PC-9 (cell line): Measurements from ENCODE around the gene KCNH3. TPM values are rescaled to one million over a fixed set of nuclear protein-coding genes. Genes with fewer than 3 reads are reported as not detected.

Experiments used
- BruUV-seq: library from RNA; stranded (reverse); fragments of 400-500 nt; replicated peaks from 2 replicates; lab custom pipeline; 2021; lab: Mats Ljungman, UMichigan
- CTCF ChIA-PET: fragments of 300-600 bp; sonication (Branson Sonifier 250); formaldehyde crosslinking; loops from one replicate; lab custom pipeline; 2022; ENCODE audit warnings: antibody characterized with exemption; lab: Charles Lee
- POLR2A ChIA-PET: fragments of 300-600 bp; sonication (Branson Sonifier 250); formaldehyde crosslinking; loops from one replicate; lab custom pipeline; 2022; ENCODE audit warnings: antibody characterized with exemption; ENCODE audit not compliant: unreplicated experiment; lab: Charles Lee
- DNase-seq, 2 experiments: peaks; one replicate each; pipeline versions ENCODE4 v3.0.0 to v3.0.0-alpha.2; 2015 to 2022; ENCODE audit warnings: mixed read lengths in 1 of 2
- H2AFZ ChIP-seq: fragments of 200-600 bp; sonication (generic); 2 replicates; pipeline ENCODE4 v1.8.1; 2017; ENCODE audit warnings: antibody characterized with exemption
- H3F3A ChIP-seq: fragments of 200-600 bp; sonication (generic); 2 replicates; pipeline ENCODE4 v1.8.1; 2017; ENCODE audit warnings: antibody characterized with exemption, mild to moderate bottlenecking, low read depth; ENCODE audit not compliant: insufficient read depth
- H3K27ac ChIP-seq: fragments of 200-600 bp; sonication (generic); 2 replicates; pipeline ENCODE4 v1.6.1; 2016; ENCODE audit warnings: mixed run types
- H3K27me3 ChIP-seq: fragments of 200-600 bp; sonication (generic); 2 replicates; pipeline ENCODE4 v1.6.1; 2016; ENCODE audit warnings: low read depth, mixed run types; ENCODE audit not compliant: insufficient read depth
- H3K36me3 ChIP-seq: fragments of 200-600 bp; sonication (generic); 2 replicates; pipeline ENCODE4 v1.6.1; 2016; ENCODE audit warnings: low read depth, mixed run types
- H3K4me1 ChIP-seq: fragments of 200-600 bp; sonication (generic); replicated peaks from 2 replicates; pipeline ENCODE4 v1.6.1; 2016; ENCODE audit warnings: mixed run types; ENCODE audit not compliant: insufficient read depth
- H3K4me2 ChIP-seq: fragments of 200-600 bp; sonication (generic); 2 replicates; pipeline ENCODE4 v1.6.1; 2017; ENCODE audit warnings: mixed run types
- H3K4me3 ChIP-seq: fragments of 200-600 bp; sonication (generic); 2 replicates; pipeline ENCODE4 v1.6.1; 2016; ENCODE audit warnings: mixed run types
- H3K79me2 ChIP-seq: fragments of 200-600 bp; sonication (generic); 2 replicates; pipeline ENCODE4 v1.6.1; 2017; ENCODE audit warnings: low read depth, mixed run types
- H3K9me2 ChIP-seq: fragments of 200-600 bp; sonication (generic); 2 replicates; pipeline ENCODE4 v1.8.1; 2017; ENCODE audit warnings: mild to moderate bottlenecking; ENCODE audit not compliant: insufficient read depth
- H3K9me3 ChIP-seq: fragments of 200-600 bp; sonication (generic); 2 replicates; pipeline ENCODE4 v1.8.1; 2016; ENCODE audit warnings: low read depth; ENCODE audit not compliant: insufficient read depth
- H4K20me1 ChIP-seq: fragments of 200-600 bp; sonication (generic); 2 replicates; pipeline ENCODE4 v1.8.1; 2017; ENCODE audit not compliant: insufficient read depth
- EZH2 ChIP-seq: fragments of 200-600 bp; sonication (generic); IDR thresholded peaks from 2 replicates; pipeline ENCODE4 v1.8.0; 2017; ENCODE audit warnings: antibody characterized with exemption, low read depth
- intact Hi-C: fragments of 100-400 bp; cut with micrococcal nuclease; formaldehyde crosslinking; loops from one replicate; pipeline ENCODE4 v1.10.0; 2022; ENCODE audit not compliant: unreplicated experiment
- total RNA-seq: library from RNA; stranded (reverse); gene quantifications from 2 replicates; pipeline ENCODE4 v1.2.3, GENCODE V29; 2021
- TF ChIP-seq, protein P1 (sequence below): fragments of 200-600 bp; sonication (generic); conservative IDR thresholded peaks from 2 replicates; pipeline ENCODE4 v1.6.1; 2017; ENCODE audit warnings: mixed run types, antibody characterized with exemption, mild to moderate bottlenecking, moderate library complexity

KCNH3 gene
- total RNA-seq, 1 experiment from 2014 or later = not detected

DNA sequence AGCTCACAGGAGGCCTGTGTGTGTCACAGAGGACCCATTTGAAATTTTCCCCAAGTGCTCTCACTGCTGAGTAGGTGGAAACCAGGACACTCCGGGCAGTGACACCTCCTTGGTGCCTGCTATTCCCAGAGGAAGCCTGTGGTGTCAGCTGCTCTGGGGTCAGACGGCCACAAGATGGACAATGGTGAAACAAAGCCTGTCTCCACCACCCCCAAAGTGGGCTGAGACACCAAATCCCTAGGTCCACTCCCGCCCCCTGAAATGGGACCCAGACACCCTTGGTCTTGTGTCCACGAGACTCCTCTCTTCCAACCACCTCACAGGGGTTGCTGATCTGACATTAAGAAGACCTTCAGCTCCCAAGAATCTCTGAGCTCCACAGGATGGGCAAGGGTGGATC lies 7.0 kb downstream of the KCNH3 start:
- no peak overlapping the region for H2AFZ ChIP-seq
- no peaks in the 10 kb centered on the region for H3K9me3 ChIP-seq
- H3K27ac ChIP-seq = no peak overlapping the region
- no peak overlapping the region for H3K4me2 ChIP-seq
- H3K79me2 ChIP-seq = no peaks in the 10 kb centered on the region
- H3K36me3 ChIP-seq = no peaks in the 10 kb centered on the region
- TF ChIP-seq, protein P1, sequence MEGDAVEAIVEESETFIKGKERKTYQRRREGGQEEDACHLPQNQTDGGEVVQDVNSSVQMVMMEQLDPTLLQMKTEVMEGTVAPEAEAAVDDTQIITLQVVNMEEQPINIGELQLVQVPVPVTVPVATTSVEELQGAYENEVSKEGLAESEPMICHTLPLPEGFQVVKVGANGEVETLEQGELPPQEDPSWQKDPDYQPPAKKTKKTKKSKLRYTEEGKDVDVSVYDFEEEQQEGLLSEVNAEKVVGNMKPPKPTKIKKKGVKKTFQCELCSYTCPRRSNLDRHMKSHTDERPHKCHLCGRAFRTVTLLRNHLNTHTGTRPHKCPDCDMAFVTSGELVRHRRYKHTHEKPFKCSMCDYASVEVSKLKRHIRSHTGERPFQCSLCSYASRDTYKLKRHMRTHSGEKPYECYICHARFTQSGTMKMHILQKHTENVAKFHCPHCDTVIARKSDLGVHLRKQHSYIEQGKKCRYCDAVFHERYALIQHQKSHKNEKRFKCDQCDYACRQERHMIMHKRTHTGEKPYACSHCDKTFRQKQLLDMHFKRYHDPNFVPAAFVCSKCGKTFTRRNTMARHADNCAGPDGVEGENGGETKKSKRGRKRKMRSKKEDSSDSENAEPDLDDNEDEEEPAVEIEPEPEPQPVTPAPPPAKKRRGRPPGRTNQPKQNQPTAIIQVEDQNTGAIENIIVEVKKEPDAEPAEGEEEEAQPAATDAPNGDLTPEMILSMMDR = no peak
- no peak for TF ChIP-seq EZH2
- no peaks in the 10 kb centered on the region for H3F3A ChIP-seq
- intact Hi-C loops = no loop called here
- H3K27me3 ChIP-seq = no peaks in the 10 kb centered on the region; the same call in 1 of the 2 replicates
- POLR2A ChIA-PET = no interaction called here
- BruUV-seq = no TSS peak
- no peak for DNase-seq
- no peaks in the 10 kb centered on the region; the same call in 1 of the 2 replicates for H3K4me1 ChIP-seq
- H4K20me1 ChIP-seq = no peaks in the 10 kb centered on the region
- CTCF ChIA-PET = no interaction called here
- H3K9me2 ChIP-seq = no peaks in the 10 kb centered on the region
- H3K4me3 ChIP-seq = no peak overlapping the region

DNA sequence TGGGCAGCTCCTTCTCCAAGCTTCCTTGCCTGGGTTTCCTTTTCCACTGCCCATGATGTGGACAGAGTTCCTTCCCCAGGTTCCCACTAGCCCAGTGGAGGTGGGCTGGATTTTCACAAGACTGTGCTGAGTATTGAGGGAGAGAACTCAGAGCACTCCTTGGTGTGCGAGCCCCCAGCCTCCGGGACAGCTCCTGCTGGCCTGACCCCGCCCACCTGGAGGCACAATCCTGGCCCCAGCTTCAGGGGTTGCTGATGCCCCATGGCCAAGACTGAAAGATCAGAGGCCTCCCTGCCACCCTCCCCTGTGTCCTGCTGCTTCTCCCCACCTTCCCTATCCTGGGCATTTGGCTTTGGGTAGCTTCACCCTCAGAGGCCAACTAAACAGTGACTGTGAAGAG lies 7.7 kb downstream of the KCNH3 start:
- no peaks in the 10 kb centered on the region for H3F3A ChIP-seq
- H3K27me3 ChIP-seq = no peaks in the 10 kb centered on the region; the same call in 1 of the 2 replicates
- no peaks in the 10 kb centered on the region for H3K79me2 ChIP-seq
- intact Hi-C loops = no loop called here
- ChIA-PET POLR2A (no interaction called here), CTCF (no interaction called here)
- H3K4me2 ChIP-seq = no peak overlapping the region
- H3K27ac ChIP-seq = no peak overlapping the region
- H4K20me1 ChIP-seq = no peaks in the 10 kb centered on the region
- H3K9me2 ChIP-seq = no peaks in the 10 kb centered on the region
- DNase-seq = no peak
- no peaks in the 10 kb centered on the region for H3K36me3 ChIP-seq
- TF ChIP-seq, protein P1 = no peak
- no peak for TF ChIP-seq EZH2
- H2AFZ ChIP-seq = no peak overlapping the region
- BruUV-seq = no TSS peak
- H3K4me1 ChIP-seq = no peaks in the 10 kb centered on the region
- no peaks in the 10 kb centered on the region for H3K9me3 ChIP-seq
- H3K4me3 ChIP-seq = no peak overlapping the region

DNA sequence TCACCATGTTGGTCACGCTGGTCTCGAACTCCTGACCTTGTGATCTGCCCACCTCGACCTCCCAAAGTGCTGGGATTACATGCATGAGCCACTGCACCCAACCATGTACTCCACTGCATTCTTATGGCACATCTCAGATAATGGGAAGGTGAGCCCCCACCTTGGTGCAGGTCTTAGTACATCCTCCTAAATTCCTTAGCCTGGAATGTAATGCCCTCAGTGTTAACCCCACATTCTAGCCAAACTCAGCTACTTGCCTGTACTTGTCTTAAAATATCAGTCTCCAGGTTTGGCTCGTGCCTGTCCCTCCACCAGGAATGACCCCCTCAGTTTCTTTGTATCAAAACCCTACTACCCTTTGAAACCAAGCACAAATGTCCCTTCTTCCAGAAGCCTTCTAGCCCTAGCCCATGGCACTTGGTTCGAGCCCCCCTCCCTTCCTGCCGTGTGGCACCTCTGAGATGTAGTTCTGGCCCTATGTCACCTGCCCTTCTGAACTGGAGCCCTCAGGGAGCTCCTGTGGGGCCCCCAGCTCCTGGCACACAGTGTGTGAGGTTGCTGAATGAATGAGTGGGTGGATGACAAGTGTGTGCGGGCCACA lies 8.4 kb downstream of the KCNH3 start:
- no peak for DNase-seq
- BruUV-seq = no TSS peak
- no peaks in the 10 kb centered on the region for H3K9me2 ChIP-seq
- no peak overlapping the region for H3K27ac ChIP-seq
- ChIA-PET CTCF (no interaction called here), POLR2A (no interaction called here)
- H3K9me3 ChIP-seq = no peaks in the 10 kb centered on the region
- no peaks in the 10 kb centered on the region for H3K79me2 ChIP-seq
- peaks cover under 1% of the 10 kb centered on the region for H3K27me3 ChIP-seq
- H3K4me1 ChIP-seq = no peaks in the 10 kb centered on the region
- H3F3A ChIP-seq = no peaks in the 10 kb centered on the region
- no peak overlapping the region for H2AFZ ChIP-seq
- no peak overlapping the region for H3K4me2 ChIP-seq
- H3K36me3 ChIP-seq = no peaks in the 10 kb centered on the region
- no peak for TF ChIP-seq EZH2
- TF ChIP-seq, protein P1 = no peak
- H3K4me3 ChIP-seq = no peak overlapping the region
- H4K20me1 ChIP-seq = no peaks in the 10 kb centered on the region
- intact Hi-C loops = no loop called here
